Measurements from ENCODE around the gene USP27X. TPM values are rescaled to one million over a fixed set of nuclear protein-coding genes. Genes with fewer than 3 reads are reported as not detected.

Gene USP27X
- total RNA-seq, 1 donor from 2014 or later = 2.7 TPM

DNA sequence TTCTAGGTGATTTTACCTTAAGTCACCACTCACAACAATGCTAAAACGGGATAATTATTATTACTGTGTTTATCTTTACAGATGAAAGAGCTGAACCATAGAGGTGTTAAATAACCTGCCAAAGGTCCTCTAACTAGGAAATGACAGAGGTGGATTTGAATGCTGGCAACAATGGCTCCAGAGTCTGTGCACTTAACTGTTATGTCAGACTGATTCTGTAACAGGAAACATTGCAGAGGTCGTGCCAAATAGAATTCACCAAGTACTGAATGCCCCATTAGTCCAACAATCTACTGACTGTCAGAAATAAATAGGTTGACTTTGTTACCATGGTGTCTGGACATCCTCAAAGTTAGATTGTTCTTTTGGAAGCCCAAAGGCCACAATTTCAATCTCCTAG is 20.9 kb upstream of the USP27X start:
- no peak overlapping the region for H3K4me3 Mint-ChIP-seq (ENCODE audit: unreplicated experiment)

DNA sequence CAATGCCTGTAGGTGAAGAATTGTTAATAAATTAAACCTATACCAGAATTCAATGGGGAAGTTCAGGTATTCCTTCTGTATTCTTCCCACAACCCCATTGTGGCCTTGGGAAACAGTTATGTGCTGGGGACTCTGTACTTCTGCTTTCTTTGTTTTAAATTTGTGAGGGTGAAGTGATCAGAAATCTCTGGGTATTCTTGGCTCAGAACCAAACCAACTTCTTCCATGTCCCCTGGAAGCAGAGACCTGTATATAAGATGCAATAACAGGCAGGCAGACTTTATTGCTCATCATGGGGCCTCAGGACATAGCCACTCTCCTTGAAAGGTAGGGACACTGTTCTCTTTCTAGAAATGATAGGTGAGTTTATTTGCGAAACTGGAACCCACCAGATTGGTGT is 19.8 kb upstream of the USP27X start:
- no peak overlapping the region for H3K4me3 ChIP-seq (ENCODE audit: insufficient read depth, low read depth, low read length)
- H3K9me3 Mint-ChIP-seq (ENCODE audit: unreplicated experiment) = peaks cover 1% of the 10 kb centered on the region
- H3K27me3 ChIP-seq (ENCODE audit: insufficient read depth, low read length) = no peaks in the 10 kb centered on the region
- H3K4me1 ChIP-seq (ENCODE audit: insufficient read depth, low read length) = no peaks in the 10 kb centered on the region
- no peaks in the 10 kb centered on the region for H4K20me1 ChIP-seq (ENCODE audit: insufficient read depth, low read length)
- no peaks in the 10 kb centered on the region for H3K4me1 Mint-ChIP-seq (ENCODE audit: low read depth, unreplicated experiment)
- H3K36me3 ChIP-seq (ENCODE audit: insufficient read depth, low read length) = no peaks in the 10 kb centered on the region
- no peak overlapping the region for H3K27ac ChIP-seq (ENCODE audit: low read depth, low read length)
- no peak for DNase-seq (ENCODE audit: low read depth)
- H3K4me2 ChIP-seq (ENCODE audit: low read length) = no peak overlapping the region
- peak; percentile 20 for FAIRE-seq
- H3K79me2 ChIP-seq (ENCODE audit: insufficient read depth, low read length) = no peaks in the 10 kb centered on the region
- H3K9ac ChIP-seq (ENCODE audit: low read length) = no peak overlapping the region
- H3K27me3 Mint-ChIP-seq (ENCODE audit: low read depth, unreplicated experiment) = peaks cover 3% of the 10 kb centered on the region
- H2AFZ ChIP-seq (ENCODE audit: low read depth, low read length) = no peak overlapping the region
- no peak overlapping the region for H3K27ac Mint-ChIP-seq (ENCODE audit: unreplicated experiment)
- H3K9me3 ChIP-seq (ENCODE audit: insufficient read depth, low read depth, low read length) = no peaks in the 10 kb centered on the region
- H3K36me3 Mint-ChIP-seq (ENCODE audit: low read depth, unreplicated experiment) = no peaks in the 10 kb centered on the region
- TF ChIP-seq, protein P1, sequence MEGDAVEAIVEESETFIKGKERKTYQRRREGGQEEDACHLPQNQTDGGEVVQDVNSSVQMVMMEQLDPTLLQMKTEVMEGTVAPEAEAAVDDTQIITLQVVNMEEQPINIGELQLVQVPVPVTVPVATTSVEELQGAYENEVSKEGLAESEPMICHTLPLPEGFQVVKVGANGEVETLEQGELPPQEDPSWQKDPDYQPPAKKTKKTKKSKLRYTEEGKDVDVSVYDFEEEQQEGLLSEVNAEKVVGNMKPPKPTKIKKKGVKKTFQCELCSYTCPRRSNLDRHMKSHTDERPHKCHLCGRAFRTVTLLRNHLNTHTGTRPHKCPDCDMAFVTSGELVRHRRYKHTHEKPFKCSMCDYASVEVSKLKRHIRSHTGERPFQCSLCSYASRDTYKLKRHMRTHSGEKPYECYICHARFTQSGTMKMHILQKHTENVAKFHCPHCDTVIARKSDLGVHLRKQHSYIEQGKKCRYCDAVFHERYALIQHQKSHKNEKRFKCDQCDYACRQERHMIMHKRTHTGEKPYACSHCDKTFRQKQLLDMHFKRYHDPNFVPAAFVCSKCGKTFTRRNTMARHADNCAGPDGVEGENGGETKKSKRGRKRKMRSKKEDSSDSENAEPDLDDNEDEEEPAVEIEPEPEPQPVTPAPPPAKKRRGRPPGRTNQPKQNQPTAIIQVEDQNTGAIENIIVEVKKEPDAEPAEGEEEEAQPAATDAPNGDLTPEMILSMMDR (IDR thresholded peaks at IDR 0.05; ENCODE audit: insufficient read depth, low read depth, low read length) = no peak
- TF ChIP-seq EZH2 (IDR thresholded peaks at IDR 0.05; ENCODE audit: insufficient read depth, low read length) = no peak
- H3K4me3 Mint-ChIP-seq (ENCODE audit: unreplicated experiment) = no peak overlapping the region

More for the DNA sequence above, 20.9 kb upstream of the USP27X start:
- no peak overlapping the region for H3K27ac ChIP-seq (ENCODE audit: low read depth, low read length)
- no peak overlapping the region for H2AFZ ChIP-seq (ENCODE audit: low read depth, low read length)
- DNase-seq (ENCODE audit: low read depth) (no peak), FAIRE-seq (no peak)
- no peaks in the 10 kb centered on the region for H3K36me3 ChIP-seq (ENCODE audit: insufficient read depth, low read length)
- no peaks in the 10 kb centered on the region for H3K79me2 ChIP-seq (ENCODE audit: insufficient read depth, low read length)
- H3K4me2 ChIP-seq (ENCODE audit: low read length) = no peak overlapping the region
- H4K20me1 ChIP-seq (ENCODE audit: insufficient read depth, low read length) = no peaks in the 10 kb centered on the region
- Mint-ChIP-seq H3K36me3 (ENCODE audit: low read depth, unreplicated experiment) (no peaks in the 10 kb centered on the region), H3K27ac (ENCODE audit: unreplicated experiment) (no peak overlapping the region), H3K27me3 (ENCODE audit: low read depth, unreplicated experiment) (peaks cover 3% of the 10 kb centered on the region), H3K4me1 (ENCODE audit: low read depth, unreplicated experiment) (no peaks in the 10 kb centered on the region), H3K9me3 (ENCODE audit: unreplicated experiment) (peaks cover 1% of the 10 kb centered on the region)
- H3K4me1 ChIP-seq (ENCODE audit: insufficient read depth, low read length) = no peaks in the 10 kb centered on the region
- TF ChIP-seq EZH2 (IDR thresholded peaks at IDR 0.05; ENCODE audit: insufficient read depth, low read length) = no peak
- TF ChIP-seq, protein P1 (IDR thresholded peaks at IDR 0.05; ENCODE audit: insufficient read depth, low read depth, low read length) = no peak
- H3K9ac ChIP-seq (ENCODE audit: low read length) = no peak overlapping the region
- H3K4me3 ChIP-seq (ENCODE audit: insufficient read depth, low read depth, low read length) = no peak overlapping the region
- H3K9me3 ChIP-seq (ENCODE audit: insufficient read depth, low read depth, low read length) = no peaks in the 10 kb centered on the region
- no peaks in the 10 kb centered on the region for H3K27me3 ChIP-seq (ENCODE audit: insufficient read depth, low read length)

DNA sequence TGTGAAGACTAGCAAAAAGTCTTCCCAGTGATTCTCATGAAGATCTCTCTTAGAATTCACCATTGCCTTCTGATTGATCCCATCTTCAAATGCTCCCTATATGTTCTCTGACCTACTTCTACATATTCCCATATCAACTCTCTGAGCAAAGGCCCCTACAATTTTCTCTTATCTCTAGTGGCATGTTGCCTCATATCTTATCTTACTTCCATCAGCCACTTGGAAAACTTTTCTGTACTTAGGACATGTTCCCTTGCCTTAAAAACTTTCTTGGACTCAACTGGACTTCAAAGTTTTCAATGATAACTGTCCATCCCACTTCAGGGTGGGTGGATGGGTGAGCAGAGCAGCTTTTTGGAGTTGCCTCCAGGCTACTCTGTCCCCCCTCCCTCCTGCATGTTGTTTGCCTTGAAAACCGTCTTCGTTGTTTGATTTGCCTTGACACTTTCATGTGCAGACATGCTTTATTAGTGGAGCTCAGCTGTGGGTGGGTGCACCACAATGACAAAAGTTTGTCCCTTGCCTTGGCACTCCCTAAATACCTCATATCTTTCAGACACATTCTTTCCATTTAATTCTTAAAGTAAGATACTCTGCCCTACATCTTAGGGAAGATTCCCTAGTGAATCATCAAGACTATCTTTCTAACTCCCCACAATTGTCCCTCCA is 18.3 kb upstream of the USP27X start:
- no peaks in the 10 kb centered on the region for H3K27me3 Mint-ChIP-seq (ENCODE audit: low read depth, unreplicated experiment)
- H3K79me2 ChIP-seq (ENCODE audit: insufficient read depth, low read length) = no peaks in the 10 kb centered on the region
- no peak for TF ChIP-seq EZH2 (IDR thresholded peaks at IDR 0.05; ENCODE audit: insufficient read depth, low read length)
- TF ChIP-seq, protein P1 (IDR thresholded peaks at IDR 0.05; ENCODE audit: insufficient read depth, low read depth, low read length) = no peak
- H3K4me1 ChIP-seq (ENCODE audit: insufficient read depth, low read length) = no peaks in the 10 kb centered on the region
- H3K27ac Mint-ChIP-seq (ENCODE audit: unreplicated experiment) = no peak overlapping the region
- no peaks in the 10 kb centered on the region for H3K36me3 Mint-ChIP-seq (ENCODE audit: low read depth, unreplicated experiment)
- no peaks in the 10 kb centered on the region for H3K4me1 Mint-ChIP-seq (ENCODE audit: low read depth, unreplicated experiment)
- H3K4me3 Mint-ChIP-seq (ENCODE audit: unreplicated experiment) = no peak overlapping the region
- no peaks in the 10 kb centered on the region for H3K27me3 ChIP-seq (ENCODE audit: insufficient read depth, low read length)
- no peaks in the 10 kb centered on the region for H4K20me1 ChIP-seq (ENCODE audit: insufficient read depth, low read length)
- no peak overlapping the region for H3K9ac ChIP-seq (ENCODE audit: low read length)
- FAIRE-seq = peak; percentile 29
- no peaks in the 10 kb centered on the region for H3K9me3 ChIP-seq (ENCODE audit: insufficient read depth, low read depth, low read length)
- H3K27ac ChIP-seq (ENCODE audit: low read depth, low read length) = no peak overlapping the region
- H3K9me3 Mint-ChIP-seq (ENCODE audit: unreplicated experiment) = peaks cover 1% of the 10 kb centered on the region
- no peak overlapping the region for H3K4me3 ChIP-seq (ENCODE audit: insufficient read depth, low read depth, low read length)
- H2AFZ ChIP-seq (ENCODE audit: low read depth, low read length) = no peak overlapping the region
- no peak for DNase-seq (ENCODE audit: low read depth)
- no peaks in the 10 kb centered on the region for H3K36me3 ChIP-seq (ENCODE audit: insufficient read depth, low read length)
- H3K4me2 ChIP-seq (ENCODE audit: low read length) = no peak overlapping the region

Data from astrocyte (in vitro differentiated cells and primary cell).